HepG2 (cell line): ENCODE results near the gene RSPH9. TPM values are rescaled to one million over a fixed set of nuclear protein-coding genes. Genes with fewer than 3 reads are reported as not detected.

ENCODE experiments used
- ARNT2 ChIP-seq: sonication (generic); formaldehyde crosslinking; IDR thresholded peaks from 2 replicates; pipeline ENCODE4 v1.8.0; 2022; ENCODE audit warnings: mild to moderate bottlenecking, low read depth, missing genetic modification reagents, moderate library complexity
- ATF7-NPFF ChIP-seq: sonication (generic); formaldehyde crosslinking; IDR thresholded peaks from 2 replicates; pipeline ENCODE4 v1.8.1; 2023; ENCODE audit warnings: mild to moderate bottlenecking, low read depth, missing genetic modification reagents, moderate library complexity
- ETS1 ChIP-seq: sonication (generic); formaldehyde crosslinking; IDR thresholded peaks from 2 replicates; pipeline ENCODE4 v1.4.0; 2020; ENCODE audit warnings: missing genetic modification reagents
- GMEB1 ChIP-seq: sonication (generic); formaldehyde crosslinking; IDR thresholded peaks from 2 replicates; pipeline ENCODE4 v1.5.1; 2020; ENCODE audit warnings: missing genetic modification reagents, mild to moderate bottlenecking, borderline replicate concordance
- HDAC6 ChIP-seq: fragments of 200-600 bp; sonication (generic); IDR thresholded peaks from 2 replicates; pipeline ENCODE4 v1.7.0; 2017; ENCODE audit warnings: mild to moderate bottlenecking, antibody characterized with exemption, low read length, low read depth
- MED13 ChIP-seq: sonication (generic); formaldehyde crosslinking; IDR thresholded peaks from 2 replicates; pipeline ENCODE4 v1.5.0; 2020; ENCODE audit warnings: missing genetic modification reagents
- NCOR1 ChIP-seq: fragments of 200-600 bp; sonication (generic); IDR thresholded peaks from 2 replicates; pipeline ENCODE4 v1.7.0; 2017; ENCODE audit warnings: antibody characterized with exemption, low read length, borderline replicate concordance
- PHF21A ChIP-seq: sonication (generic); formaldehyde crosslinking; IDR thresholded peaks from 2 replicates; pipeline ENCODE4 v1.5.0; 2020; ENCODE audit warnings: mild to moderate bottlenecking, missing genetic modification reagents
- PRDM10 ChIP-seq: sonication (generic); formaldehyde crosslinking; IDR thresholded peaks from 2 replicates; pipeline ENCODE4 v1.4.0; 2020; ENCODE audit warnings: low read depth, missing genetic modification reagents
- SNAPC2 ChIP-seq: sonication (generic); formaldehyde crosslinking; IDR thresholded peaks from 2 replicates; pipeline ENCODE4 v1.8.1; 2022; ENCODE audit warnings: mild to moderate bottlenecking, missing genetic modification reagents
- ZNF101 ChIP-seq: sonication (generic); formaldehyde crosslinking; IDR thresholded peaks from 2 replicates; pipeline ENCODE4 v1.4.0; 2020; ENCODE audit warnings: mild to moderate bottlenecking, low read depth, missing genetic modification reagents, borderline replicate concordance
- ZNF646 ChIP-seq: sonication (generic); formaldehyde crosslinking; IDR thresholded peaks from 2 replicates; pipeline ENCODE4 v1.9.0; 2021; ENCODE audit warnings: mild to moderate bottlenecking, missing genetic modification reagents
- ZNF749 ChIP-seq: sonication (generic); formaldehyde crosslinking; IDR thresholded peaks from 2 replicates; pipeline ENCODE4 v1.8.0; 2022; ENCODE audit warnings: mild to moderate bottlenecking, missing genetic modification reagents, moderate library complexity, borderline replicate concordance
- ZNF761 ChIP-seq: sonication (generic); formaldehyde crosslinking; conservative IDR thresholded peaks from 2 replicates; pipeline ENCODE4 v1.4.0; 2020; ENCODE audit warnings: mild to moderate bottlenecking, missing genetic modification reagents
- polyA plus RNA-seq, 8 experiments: library from polyadenylated mRNA; depleted of rRNA in 3 of 8; stranded (reverse) in 7 of 8; unstranded in 1 of 8; fragments of >200 nt; fragmentation: Illumina TruSeq in 4 of 8; extraction: Trizol in 4 of 8; gene quantifications; 2 replicates each; pipeline versions ENCODE4 v1.2.1 to v1.2.3, GENCODE V29; 2011 to 2016; ENCODE audit warnings: low read depth in 4 of 8, missing spikeins in 1 of 8, mixed read lengths in 1 of 8; ENCODE audit not compliant: insufficient read depth in 1 of 8
- total RNA-seq, 5 experiments: library from RNA; depleted of rRNA; stranded (reverse); fragments of >200 nt; fragmentation: Illumina TruSeq; extraction: Trizol; gene quantifications; 2 replicates each; pipeline ENCODE4 v1.2.3, GENCODE V29; 2016; ENCODE audit warnings: low read depth in 1 of 5

RSPH9 gene
- total and polyA plus RNA-seq, 2 of the 13 experiments (the other 11 are each of a cell fraction or from before 2014, with no cell fraction given) = 0.04 TPM; not detected in 1

GRCh38 chr6:43671801-43672690 is 27.2 kb downstream of the RSPH9 start (continued):
- TF ChIP-seq HDAC6 (no peak), SNAPC2 (peak; percentile 97; the same call in 1 of the 2 replicates), NCOR1 (peak; percentile 61; the same call in 1 of the 2 replicates), ZNF749 (CRISPR knock-in tag) (peak; percentile 42; the same call in 1 of the 2 replicates), PRDM10 (CRISPR knock-in tag) (0 out of 2 replicates have a peak, but pooled peaks have one; percentile 31), ZNF101 (CRISPR knock-in tag) (no peak), ZNF646 (CRISPR knock-in tag) (no peak), ARNT2 (peak; percentile 80; the same call in 1 of the 2 replicates), GMEB1 (CRISPR knock-in tag) (no peak; the same call in 1 of the 2 replicates), MED13 (CRISPR knock-in tag) (no peak), ATF7-NPFF (CRISPR knock-in tag) (0 out of 2 replicates have a peak, but pooled peaks have one; percentile 54), PHF21A (CRISPR knock-in tag) (peak; percentile 95), ZNF761 (CRISPR knock-in tag) (0 out of 2 replicates have a peak, but pooled peaks have one; percentile 45), ETS1 (CRISPR knock-in tag) (no peak)
